T47D (cell line): Measurements from ENCODE around the gene PPM1M.

Experiments
- DNase-seq, 2 experiments: peaks; one replicate each; pipeline versions ENCODE4 v3.0.0 to v3.0.0-alpha.2; 2011 to 2012; ENCODE audit warnings: low read depth in 1 of 2, low spot score in 1 of 2
- JUND ChIP-seq: IDR thresholded peaks from 2 replicates; pipeline ENCODE4 v1.6.1; 2012; ENCODE audit warnings: low read depth
- in situ Hi-C: cut with HindIII; loops from 2 replicates; pipeline ENCODE4 v1.10.0; 2016; ENCODE audit warnings: low sequenced_read_pairs, low pct_unique_long_range_greater_than_20kb

Gene PPM1M

DNA sequence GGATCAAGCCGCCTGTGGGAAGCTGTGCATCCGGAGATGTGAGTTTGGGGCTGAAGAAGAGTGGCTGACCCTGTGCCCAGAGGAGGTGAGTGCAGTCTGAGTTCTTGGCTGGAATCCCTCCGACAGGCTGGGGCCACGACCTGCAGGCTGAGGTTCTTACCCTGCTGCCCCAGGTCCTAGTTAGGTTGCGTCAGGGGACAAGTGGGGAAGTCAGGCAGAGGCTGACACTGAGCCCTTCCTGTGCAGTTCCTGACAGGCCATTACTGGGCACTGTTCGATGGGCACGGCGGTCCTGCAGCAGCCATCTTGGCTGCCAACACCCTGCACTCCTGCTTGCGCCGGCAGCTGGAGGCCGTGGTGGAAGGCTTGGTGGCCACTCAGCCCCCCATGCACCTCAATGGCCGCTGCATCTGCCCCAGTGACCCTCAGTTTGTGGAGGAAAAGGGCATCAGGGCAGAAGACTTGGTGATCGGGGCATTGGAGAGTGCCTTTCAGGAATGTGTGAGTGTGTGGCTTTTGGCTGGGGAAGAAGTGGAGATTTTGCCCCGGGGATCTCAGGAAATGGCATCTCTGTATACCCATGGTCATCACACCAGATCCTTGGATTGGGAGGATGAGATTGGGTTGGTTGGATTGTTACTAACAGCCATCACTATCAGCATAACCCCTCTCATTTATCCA, 1.3 kb downstream of the PPM1M start:
- in situ Hi-C loops, result no loop called here
- DNase-seq, result no peak
- no peak for TF ChIP-seq JUND

DNA sequence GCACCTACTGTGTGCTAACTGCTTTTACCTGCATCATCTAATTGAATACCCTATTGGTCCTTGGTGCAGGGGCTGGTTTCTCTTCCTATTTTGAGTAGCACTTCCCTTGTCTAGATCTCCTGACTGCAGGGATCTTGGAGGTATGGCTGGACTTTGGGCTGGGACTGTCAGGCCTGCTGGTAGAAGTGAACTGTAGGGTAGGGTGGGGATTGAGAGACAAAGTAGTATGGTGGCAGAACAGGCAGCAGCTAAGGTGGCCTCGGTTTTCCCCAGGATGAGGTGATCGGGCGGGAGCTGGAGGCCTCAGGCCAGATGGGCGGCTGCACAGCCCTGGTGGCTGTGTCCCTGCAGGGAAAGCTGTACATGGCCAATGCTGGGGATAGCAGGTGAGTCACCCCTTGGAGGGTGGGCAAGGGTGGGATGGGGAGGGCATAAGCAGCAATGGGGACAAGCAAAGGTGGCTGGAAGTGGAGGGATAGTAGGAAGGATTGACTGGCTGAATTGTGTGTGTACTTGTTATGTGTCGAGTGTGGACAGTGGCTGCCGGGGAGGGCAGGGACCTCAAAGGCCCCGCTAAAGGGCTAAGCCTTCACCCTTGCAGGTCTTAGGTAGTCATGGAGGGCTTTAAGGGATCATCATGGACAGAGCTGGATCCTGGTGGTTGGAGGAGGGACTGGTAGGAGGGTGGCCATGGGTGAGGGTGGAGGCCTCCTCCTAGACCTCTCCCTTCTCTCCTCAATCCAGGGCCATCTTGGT, 2.0 kb downstream of the PPM1M start:
- in situ Hi-C loops, result no loop called here
- DNase-seq, result no peak
- no peak for TF ChIP-seq JUND

DNA sequence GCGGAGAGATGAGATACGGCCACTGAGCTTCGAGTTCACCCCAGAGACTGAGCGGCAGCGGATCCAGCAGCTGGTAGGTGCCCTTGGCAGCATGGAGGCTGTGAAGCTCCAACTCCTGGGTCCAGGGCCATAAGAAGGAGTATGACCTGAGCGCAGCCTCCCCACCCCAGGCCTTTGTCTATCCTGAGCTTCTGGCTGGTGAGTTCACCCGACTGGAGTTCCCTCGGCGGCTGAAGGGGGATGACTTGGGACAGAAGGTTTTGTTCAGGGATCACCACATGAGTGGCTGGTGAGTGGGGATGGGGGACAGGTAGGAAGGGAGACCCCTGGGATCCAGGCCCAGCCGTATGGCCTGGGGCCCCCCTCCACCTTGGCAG, 2.6 kb downstream of the PPM1M start:
- no peak for DNase-seq
- in situ Hi-C loops, result no loop called here
- no peak for TF ChIP-seq JUND

DNA sequence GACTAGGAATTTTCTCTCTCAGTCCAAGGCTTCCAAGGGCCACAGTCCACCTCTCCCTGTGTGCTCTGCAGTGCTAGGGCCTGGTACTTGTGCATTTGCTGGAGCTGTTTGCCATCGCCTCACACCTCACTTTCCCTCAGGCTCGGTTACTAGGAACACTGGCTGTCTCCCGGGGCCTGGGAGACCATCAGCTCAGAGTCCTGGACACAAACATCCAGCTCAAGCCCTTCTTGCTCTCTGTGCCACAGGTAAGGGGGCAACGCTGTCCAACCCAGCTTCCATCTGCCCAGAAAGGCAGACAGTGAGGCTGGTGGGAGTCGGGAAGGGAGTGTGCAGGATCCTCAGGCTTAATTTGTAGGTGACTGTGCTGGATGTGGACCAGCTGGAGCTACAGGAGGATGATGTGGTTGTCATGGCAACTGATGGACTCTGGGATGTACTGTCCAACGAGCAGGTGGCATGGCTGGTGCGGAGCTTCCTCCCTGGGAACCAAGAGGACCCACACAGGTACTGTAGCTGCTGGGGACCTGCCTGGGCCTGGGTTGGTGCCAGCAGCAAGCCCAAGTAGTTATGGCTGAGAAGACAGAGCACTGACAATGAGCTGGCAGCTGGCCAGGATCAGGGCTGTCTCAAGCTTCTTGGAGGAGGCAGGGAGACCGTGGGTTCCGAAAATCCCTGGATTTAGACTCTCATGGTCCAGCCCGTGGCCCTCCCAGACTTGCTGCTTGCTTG, 3.4 kb downstream of the PPM1M start:
- no peak for TF ChIP-seq JUND
- in situ Hi-C loops, result no loop called here
- DNase-seq, result no peak

DNA sequence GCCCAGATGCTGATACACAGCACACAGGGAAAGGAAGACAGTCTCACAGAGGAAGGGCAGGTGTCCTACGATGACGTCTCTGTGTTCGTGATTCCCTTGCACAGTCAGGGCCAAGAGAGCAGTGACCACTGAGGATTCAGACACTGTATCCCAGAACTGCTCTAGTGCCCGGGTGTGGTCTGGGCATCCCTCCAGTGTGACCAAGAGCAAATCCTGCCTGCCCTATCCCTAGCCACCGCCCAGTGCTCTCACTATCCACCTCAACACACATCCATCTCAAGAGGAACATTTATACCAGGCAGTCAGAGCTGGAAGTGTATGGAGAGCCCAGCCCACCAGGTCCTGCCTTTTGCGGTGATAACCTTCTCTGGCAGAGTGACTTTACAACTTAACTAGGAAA, 4.1 kb downstream of the PPM1M start:
- TF ChIP-seq JUND, result no peak
- in situ Hi-C loops, result no loop called here

DNA sequence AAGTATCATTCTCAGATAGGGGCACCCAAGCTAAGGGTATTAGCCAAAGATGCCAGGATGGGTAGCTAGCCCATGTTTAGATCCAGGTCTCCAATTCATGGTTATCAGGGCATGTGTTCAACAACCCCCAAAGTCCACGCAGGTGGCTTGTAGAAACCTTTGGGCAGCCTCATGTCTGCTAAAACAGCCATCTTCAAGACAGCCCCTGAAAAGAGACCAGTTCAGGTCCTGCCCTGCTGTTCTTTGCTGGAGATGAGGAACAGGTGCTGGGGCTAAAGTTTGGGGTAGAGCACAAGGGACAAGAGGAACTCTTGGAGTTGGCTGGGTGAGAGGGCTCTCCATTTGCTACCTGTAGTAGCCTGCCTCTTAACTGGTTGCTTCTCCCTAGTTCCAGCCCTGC, 4.6 kb downstream of the PPM1M start:
- in situ Hi-C loops, result no loop called here
- no peak for TF ChIP-seq JUND
- no peak for DNase-seq

More for the DNA sequence above, 4.1 kb downstream of the PPM1M start:
- no peak for DNase-seq

DNA sequence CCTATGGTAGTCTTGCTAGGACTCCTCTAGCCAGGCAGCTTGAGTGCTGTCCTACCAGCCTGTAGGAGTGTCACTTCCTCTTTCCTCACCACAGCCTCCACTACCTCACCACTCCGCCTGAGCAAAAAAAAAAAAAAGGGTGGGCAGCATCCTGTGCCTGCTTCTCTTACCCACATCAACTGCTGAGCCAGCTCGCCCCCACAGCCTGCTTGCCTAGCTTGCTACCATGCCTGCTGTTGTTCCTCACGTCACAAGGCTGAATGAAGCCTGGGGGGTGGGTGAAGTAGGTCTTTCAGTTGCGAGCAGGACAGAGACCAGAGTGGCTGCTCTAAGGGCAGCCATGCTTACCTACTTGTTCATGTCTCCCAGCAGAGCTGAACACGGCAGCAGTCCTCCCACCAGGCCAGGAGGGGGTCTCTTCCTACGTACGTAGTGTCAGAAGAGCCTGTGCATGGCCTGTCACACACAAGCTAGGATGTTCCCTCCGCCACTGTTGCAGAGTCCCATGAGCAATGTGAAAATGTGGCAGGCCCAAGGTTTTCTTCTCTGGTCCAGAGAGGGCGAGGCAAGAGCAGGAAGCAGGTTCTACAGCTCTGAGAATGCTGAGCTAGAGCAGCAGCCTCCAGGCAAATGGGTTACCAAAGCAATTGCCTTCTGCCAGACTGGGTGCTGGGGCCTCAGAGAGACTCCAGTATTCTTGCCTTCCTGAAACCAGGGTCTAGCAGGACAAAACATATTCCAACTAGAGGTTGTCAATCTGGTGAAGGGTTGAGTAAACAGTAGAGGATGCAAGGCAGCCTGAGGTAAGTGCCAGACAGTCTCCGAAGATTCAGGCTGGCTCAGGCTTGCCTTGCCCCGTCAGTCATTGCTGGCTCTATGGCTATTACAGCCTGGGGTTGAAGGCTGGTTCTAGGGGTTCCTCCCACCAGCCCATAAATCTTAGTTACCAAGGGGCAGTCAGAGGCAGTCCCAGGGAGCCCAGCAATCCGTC, 8.1 kb downstream of the PPM1M start:
- peak in 1 of 2 experiments; percentile 55 for DNase-seq
- in situ Hi-C loops, result no loop called here
- no peak for TF ChIP-seq JUND

DNA sequence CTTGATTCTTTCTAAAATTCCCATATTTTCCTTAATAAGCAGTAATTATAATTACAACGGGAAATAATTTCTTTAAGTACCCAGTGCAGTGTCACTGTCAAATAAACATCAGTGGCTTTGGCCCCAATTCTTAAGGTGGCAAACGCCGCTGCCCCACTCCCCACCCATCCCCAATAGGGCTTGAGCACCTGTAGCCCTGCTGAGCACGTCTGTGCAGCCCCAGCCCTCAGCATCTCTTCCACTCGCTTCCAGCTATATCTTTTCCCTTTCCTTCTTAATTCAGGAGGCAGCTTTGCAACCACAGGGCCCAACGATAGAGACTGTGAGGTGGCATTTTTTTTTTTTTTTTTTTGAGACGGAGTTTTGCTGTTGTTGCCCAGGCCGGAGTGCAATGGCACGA, 9.0 kb downstream of the PPM1M start:
- no peak for TF ChIP-seq JUND
- DNase-seq, result no peak
- in situ Hi-C loops, result no loop called here

DNA sequence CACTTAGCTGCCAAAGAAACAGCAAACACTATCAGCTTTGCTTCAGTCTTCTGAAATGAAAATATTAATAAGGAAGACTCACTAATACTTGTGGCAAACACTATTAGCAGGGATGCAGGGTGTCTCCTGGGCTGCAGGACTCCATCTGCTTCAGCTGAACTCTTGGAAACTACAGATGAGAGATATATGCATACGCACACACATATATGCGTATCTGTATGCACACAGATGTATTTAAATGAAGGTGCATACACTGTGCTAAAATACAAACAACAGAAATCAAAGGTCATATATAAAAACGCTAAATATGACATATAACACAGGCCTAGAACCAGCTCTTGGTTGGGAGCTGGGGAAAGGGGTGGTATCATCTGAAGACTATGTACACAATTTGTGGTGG, 10.6 kb downstream of the PPM1M start:
- DNase-seq, result no peak
- no peak for TF ChIP-seq JUND
- in situ Hi-C loops, result no loop called here

DNA sequence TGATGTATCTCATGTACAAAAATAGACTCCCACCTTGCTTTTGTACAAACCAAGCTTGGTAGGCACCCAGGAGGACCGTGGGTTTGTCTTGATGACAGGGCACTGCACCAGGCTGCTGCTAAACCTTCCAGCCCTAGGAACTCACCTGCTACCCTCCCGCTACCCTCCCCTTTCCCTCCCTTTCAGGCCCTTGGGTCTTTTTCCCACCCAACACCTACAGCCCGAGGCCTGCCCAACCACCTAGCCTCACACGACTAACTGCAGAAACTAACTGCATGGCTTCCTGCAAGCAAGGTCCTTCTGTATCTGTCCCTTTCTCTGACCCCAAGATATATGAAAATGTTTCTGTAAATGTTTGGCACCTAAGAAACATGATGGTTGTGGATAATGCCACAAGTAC, 11.1 kb downstream of the PPM1M start:
- in situ Hi-C loops, result no loop called here
- no peak for TF ChIP-seq JUND
- no peak for DNase-seq

DNA sequence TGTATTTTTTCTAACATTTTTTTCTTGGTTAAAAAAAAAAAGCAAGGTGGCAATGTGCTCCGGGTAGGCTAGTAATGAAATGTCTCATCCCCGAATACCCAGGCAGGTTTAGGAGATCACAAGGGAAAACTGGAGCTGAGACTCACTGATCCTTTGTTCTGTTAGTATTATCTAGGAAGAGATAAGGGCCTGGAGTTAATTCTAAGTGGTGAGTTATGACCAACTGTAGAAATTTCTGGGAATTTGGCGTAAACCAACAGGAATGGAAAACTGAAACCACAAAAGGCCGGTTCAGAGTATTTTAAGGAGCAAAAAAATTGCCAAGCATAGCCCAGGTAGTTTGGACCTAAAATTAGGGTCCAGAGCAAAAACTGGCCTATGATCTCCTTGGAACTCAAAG, 12.4 kb downstream of the PPM1M start:
- no peak for TF ChIP-seq JUND
- no peak for DNase-seq
- in situ Hi-C loops, result no loop called here

DNA sequence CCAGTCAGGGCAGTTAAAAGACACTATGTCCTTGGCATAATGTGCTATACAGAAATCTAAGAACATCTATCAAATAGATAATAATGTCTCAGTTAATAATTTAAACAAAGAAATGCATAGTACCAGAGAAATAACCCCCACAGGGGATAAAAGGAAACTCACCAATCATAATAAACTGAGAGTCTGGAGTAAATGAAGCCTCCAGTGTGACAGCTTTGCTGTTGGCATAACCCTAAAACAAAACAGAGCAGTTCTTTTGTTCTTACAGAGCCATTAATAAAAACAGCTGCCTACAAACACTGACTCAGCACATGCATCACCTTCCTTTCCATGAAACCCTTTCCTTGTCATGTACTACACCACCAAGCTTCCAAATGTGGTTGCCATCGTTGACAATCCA, 13.5 kb downstream of the PPM1M start:
- no peak for TF ChIP-seq JUND
- DNase-seq, result no peak
- in situ Hi-C loops, result no loop called here
